OCI-LY3 (cell line): Measurements from ENCODE around the gene KIF1B.

ENCODE experiments used
- EZH2phosphoT487 ChIP-seq: fragments of 200-600 bp; shearing (Covaris generic); IDR thresholded peaks from 2 replicates; pipeline ENCODE4 v1.6.1; 2018; ENCODE audit warnings: antibody characterized with exemption, mixed run types, low read depth
- TF ChIP-seq, protein P1 (sequence below): fragments of 200-600, 300-600 bp; sonication (generic); IDR thresholded peaks from 2 replicates; pipeline ENCODE4 v1.5.1; 2014; ENCODE audit warnings: antibody characterized with exemption, low read length, low read depth

DNA sequence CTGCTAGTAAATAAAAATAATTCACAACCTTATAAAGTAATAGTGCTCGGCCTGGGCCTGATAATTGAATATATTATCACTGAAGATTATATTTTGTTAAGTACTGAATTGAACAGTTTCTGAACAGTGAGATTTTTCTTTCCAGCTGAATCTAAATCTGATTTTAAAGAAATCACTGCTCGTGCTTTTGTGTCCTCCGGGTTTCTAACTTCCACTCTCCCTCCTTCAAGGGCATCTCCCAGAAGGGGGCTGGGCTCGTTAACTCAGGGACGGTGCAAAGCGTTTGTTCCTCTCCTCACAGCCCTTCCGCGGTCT lies 823 bp upstream of the KIF1B start:
- TF ChIP-seq, protein P1, sequence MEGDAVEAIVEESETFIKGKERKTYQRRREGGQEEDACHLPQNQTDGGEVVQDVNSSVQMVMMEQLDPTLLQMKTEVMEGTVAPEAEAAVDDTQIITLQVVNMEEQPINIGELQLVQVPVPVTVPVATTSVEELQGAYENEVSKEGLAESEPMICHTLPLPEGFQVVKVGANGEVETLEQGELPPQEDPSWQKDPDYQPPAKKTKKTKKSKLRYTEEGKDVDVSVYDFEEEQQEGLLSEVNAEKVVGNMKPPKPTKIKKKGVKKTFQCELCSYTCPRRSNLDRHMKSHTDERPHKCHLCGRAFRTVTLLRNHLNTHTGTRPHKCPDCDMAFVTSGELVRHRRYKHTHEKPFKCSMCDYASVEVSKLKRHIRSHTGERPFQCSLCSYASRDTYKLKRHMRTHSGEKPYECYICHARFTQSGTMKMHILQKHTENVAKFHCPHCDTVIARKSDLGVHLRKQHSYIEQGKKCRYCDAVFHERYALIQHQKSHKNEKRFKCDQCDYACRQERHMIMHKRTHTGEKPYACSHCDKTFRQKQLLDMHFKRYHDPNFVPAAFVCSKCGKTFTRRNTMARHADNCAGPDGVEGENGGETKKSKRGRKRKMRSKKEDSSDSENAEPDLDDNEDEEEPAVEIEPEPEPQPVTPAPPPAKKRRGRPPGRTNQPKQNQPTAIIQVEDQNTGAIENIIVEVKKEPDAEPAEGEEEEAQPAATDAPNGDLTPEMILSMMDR, result no peak
- no peak for TF ChIP-seq EZH2phosphoT487
